Activated naive CD4-positive, alpha-beta T cell treated with anti-CD3 and anti-CD28 coated beads, Interleukin-2, amount 50 U/mL, for 72 hours (primary cell): Measurements from ENCODE around the gene ZFHX3. TPM values are rescaled to one million over a fixed set of nuclear protein-coding genes. Genes with fewer than 3 reads are reported as not detected.
"Not testable (repeated sequence)": the region's sequence is repeated elsewhere in the genome, so short reads cannot be mapped to it uniquely, and the experiment has no call there.

Experiments
- ATAC-seq, 2 donors: fragments of 150-1000 bp; cut with Tn5 transposase; 2 replicates each; pipeline ENCODE4 v1.10.0; 2021; ENCODE audit warnings: mild to moderate bottlenecking in 2 of 2, moderate library complexity in 2 of 2
- DNase-seq, 2 donors: peaks; one replicate each; pipeline ENCODE4 v3.0.0; 2021 to 2022; ENCODE audit warnings: low spot score in 2 of 2
- H3K27ac Mint-ChIP-seq, 2 donors: one replicate each; pipeline ENCODE4 v1.8.0; 2022; ENCODE audit warnings: mild to moderate bottlenecking in 2 of 2, mixed read lengths in 2 of 2
- H3K36me3 Mint-ChIP-seq, 2 donors: one replicate each; pipeline ENCODE4 v1.8.0; 2022; ENCODE audit warnings: mixed read lengths in 2 of 2
- H3K9me3 Mint-ChIP-seq, 2 donors: one replicate each; pipeline ENCODE4 v1.8.0; 2022; ENCODE audit warnings: mixed read lengths in 2 of 2
- total RNA-seq, 2 donors: library from RNA; stranded (reverse); gene quantifications; one replicate each; pipeline ENCODE4 v1.2.3, GENCODE V29; 2022

Gene ZFHX3, protein sequence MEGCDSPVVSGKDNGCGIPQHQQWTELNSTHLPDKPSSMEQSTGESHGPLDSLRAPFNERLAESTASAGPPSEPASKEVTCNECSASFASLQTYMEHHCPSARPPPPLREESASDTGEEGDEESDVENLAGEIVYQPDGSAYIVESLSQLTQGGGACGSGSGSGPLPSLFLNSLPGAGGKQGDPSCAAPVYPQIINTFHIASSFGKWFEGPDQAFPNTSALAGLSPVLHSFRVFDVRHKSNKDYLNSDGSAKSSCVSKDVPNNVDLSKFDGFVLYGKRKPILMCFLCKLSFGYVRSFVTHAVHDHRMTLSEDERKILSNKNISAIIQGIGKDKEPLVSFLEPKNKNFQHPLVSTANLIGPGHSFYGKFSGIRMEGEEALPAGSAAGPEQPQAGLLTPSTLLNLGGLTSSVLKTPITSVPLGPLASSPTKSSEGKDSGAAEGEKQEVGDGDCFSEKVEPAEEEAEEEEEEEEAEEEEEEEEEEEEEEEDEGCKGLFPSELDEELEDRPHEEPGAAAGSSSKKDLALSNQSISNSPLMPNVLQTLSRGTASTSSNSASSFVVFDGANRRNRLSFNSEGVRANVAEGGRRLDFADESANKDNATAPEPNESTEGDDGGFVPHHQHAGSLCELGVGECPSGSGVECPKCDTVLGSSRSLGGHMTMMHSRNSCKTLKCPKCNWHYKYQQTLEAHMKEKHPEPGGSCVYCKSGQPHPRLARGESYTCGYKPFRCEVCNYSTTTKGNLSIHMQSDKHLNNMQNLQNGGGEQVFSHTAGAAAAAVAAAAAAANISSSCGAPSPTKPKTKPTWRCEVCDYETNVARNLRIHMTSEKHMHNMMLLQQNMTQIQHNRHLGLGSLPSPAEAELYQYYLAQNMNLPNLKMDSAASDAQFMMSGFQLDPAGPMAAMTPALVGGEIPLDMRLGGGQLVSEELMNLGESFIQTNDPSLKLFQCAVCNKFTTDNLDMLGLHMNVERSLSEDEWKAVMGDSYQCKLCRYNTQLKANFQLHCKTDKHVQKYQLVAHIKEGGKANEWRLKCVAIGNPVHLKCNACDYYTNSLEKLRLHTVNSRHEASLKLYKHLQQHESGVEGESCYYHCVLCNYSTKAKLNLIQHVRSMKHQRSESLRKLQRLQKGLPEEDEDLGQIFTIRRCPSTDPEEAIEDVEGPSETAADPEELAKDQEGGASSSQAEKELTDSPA (N-terminal part only)
- total RNA-seq = 1 to 10 TPM in 1 of 2 donors, under 1 TPM in 1; 0.07 to 1.7 TPM

- ATAC-seq = peak; percentile 70 to 75
- Mint-ChIP-seq H3K27ac (no peak within 1 kb of the TSS), H3K36me3 (no peaks in the 10 kb centered on the region), H3K9me3 (no peaks in the 10 kb centered on the region)
- DNase-seq = peak in 1 of 2 donors; percentile 25
Observed at GRCh38 chr16:73047536-73048291, at the start of gene ZFHX3. ZFHX3 (minus strand) TSS chr16:73048128; CDS start chr16:72960145, 87,983 bp downstream.

DNA sequence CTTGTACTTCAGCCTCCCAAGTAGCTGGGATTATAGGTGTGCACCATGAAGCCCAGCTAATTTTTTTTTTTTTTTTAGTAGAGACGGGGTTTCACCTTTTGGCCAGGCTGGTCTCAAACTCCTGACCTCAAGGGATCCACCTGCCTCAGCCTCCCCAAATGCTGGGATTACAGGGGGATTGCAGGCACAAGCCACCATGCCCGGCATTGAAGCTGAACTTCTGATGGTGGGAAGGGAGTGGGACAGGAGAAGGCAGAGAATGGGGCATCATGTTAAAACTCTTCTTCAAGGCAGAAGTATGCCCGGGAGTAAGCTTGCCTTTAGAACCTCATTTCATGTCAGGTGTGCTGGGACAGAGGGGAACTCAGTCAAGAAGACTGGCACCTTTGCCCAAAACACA lies 48.6 kb upstream of the ZFHX3 start:
- no peaks in the 10 kb centered on the region for H3K9me3 Mint-ChIP-seq
- ATAC-seq = no peak
- no peak overlapping the region for H3K27ac Mint-ChIP-seq

GRCh38 chr16:73095885-73096421 lies 48.0 kb upstream of the ZFHX3 start:
- Mint-ChIP-seq H3K36me3 (peaks cover 0 to 5% of the 10 kb centered on the region in 2 donors), H3K27ac (peak overlapping the region in 1 of 2 donors; percentile 46), H3K9me3 (no peaks in the 10 kb centered on the region)
- no peak for ATAC-seq
- DNase-seq = no peak

More for the DNA sequence above, 48.6 kb upstream of the ZFHX3 start:
- H3K36me3 Mint-ChIP-seq = peaks cover 0 to 5% of the 10 kb centered on the region in 2 donors
- no peak for DNase-seq

- Mint-ChIP-seq H3K9me3 (no peaks in the 10 kb centered on the region), H3K27ac (no peak overlapping the region), H3K36me3 (peaks cover 0 to 5% of the 10 kb centered on the region in 2 donors)
- DNase-seq (no peak), ATAC-seq (no peak)
Observed at GRCh38 chr16:73095142-73095820, 47.4 kb upstream of the ZFHX3 start.

GRCh38 chr16:73094371-73094770 lies 46.4 kb upstream of the ZFHX3 start:
- Mint-ChIP-seq H3K36me3 (peaks cover 0 to 5% of the 10 kb centered on the region in 2 donors), H3K27ac (no peak overlapping the region), H3K9me3 (no peaks in the 10 kb centered on the region)
- no peak for DNase-seq
- no peak for ATAC-seq

DNA sequence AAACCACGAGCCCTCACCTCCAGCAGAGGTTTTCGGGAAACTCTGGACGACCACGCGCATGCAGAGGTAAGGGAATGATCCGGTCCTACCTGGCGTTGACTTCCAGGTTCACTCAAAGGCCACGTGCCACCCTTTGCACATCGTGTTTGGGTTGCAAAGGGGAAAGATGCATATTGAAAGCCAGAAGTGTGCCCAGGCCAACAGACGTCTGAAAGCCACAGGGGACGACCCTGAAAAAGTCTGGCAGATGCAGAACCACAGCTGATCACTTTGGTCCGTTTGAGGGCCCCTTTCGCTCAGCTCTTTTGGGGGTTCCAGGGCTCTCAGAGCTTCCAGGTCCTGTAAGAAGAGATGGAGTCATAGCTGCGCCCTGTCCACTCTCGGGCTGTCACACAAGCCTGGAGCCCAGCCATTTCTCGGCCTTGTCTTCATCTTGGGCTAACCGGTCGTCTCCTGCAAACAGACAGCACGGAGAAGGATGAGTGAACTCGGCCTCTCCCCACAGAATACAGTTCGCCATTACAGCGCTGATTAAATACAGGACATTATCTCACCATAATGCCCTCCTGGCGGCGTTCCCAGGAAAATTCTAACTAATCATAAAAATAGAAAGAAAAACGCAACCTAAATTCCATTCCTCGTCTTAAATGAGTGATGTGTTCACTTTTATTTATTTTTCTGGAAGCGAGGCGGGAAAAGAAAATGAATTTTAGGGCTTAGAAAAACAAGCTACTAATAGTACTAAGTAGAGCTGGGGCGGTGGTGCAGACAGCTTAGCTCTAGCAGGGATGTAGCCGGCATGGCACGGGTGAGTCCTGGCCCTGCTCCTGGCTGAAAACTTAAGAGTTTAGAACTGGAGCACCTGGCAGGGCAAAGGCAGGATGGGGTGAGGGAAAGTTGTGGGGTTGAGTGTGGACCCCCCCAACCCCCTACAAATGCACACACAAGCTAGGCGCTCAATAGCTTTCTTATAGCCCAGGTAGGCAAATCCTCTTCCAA lies 45.5 kb upstream of the ZFHX3 start:
- Mint-ChIP-seq H3K36me3 (peaks cover 0 to 5% of the 10 kb centered on the region in 2 donors), H3K9me3 (no peaks in the 10 kb centered on the region), H3K27ac (no peak overlapping the region)
- no peak for ATAC-seq
- DNase-seq = no peak

DNA sequence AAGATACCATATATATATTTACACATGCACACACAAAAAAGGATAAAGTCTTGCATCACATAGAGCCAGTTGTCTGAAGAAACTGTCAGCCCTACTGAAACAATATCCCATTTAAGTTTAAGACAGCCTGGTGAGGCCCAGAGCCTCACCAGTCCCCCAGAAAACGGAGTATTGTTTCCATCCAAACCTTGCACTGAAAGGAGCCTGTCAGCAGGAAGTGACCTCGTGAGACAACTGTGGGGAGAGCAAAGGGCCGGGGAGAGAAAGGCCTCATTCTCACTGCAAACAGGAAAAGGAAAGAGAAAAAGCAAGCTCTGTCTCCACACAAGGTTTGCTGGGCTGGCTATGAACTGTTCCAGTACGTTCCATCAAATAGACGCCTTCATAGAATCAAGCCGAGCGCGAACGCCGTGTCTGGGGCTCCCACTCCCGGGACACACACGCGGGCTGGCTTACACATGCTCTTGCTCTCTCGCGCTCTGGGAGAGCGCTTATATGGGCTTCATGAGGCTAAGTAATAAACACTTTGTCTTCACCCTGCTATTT lies 44.4 kb upstream of the ZFHX3 start:
- DNase-seq = no peak
- Mint-ChIP-seq H3K36me3 (peaks cover 0 to 5% of the 10 kb centered on the region in 2 donors), H3K27ac (no peak overlapping the region), H3K9me3 (no peaks in the 10 kb centered on the region)
- ATAC-seq = no peak

DNA sequence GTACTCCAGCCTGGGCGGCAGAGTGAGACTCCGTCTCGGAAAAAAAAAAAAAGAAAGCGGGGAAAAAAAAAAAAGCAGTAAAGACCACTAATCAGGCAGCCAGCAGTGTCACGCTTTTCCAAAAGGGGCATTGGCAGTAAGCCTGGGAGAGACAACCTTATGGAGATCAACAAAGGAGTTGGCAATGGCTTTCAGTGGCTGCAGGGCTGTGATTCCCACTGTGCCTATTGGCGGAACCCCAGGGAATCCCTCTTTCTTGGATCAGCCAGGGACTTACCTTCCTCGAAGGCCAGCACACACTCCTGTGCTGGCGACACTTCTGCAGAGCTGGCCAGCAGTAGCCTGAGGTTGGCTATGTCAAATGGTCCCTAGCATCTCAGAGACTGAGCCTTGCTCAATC lies 43.2 kb upstream of the ZFHX3 start:
- no peak for DNase-seq
- no peak for ATAC-seq
- Mint-ChIP-seq H3K9me3 (no peaks in the 10 kb centered on the region), H3K27ac (no peak overlapping the region), H3K36me3 (peaks cover 0 to 5% of the 10 kb centered on the region in 2 donors)

DNA sequence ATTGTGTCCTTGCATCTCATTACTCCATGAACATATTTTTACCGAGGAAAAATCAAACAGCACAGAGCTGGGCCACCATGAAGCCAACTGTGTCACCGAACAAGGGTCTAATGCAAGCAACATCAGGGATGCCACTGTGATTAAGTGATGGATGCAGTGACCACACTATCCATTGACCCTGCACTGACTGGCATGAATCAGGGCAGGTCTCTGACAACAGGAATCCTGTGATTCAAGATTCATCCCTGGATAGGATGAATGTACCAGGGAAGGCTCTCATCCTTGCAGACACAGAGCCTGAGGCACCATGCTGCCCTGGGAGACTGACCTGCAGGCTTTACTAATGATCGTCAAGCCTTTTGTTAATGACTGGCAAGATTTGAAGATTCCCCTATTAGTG lies 41.5 kb upstream of the ZFHX3 start:
- Mint-ChIP-seq H3K27ac (no peak overlapping the region), H3K9me3 (peaks cover 0 to 5% of the 10 kb centered on the region in 2 donors), H3K36me3 (peaks cover 0 to 5% of the 10 kb centered on the region in 2 donors)
- DNase-seq (no peak), ATAC-seq (no peak)

- peaks cover 5 to 9% of the 10 kb centered on the region in 2 donors for H3K9me3 Mint-ChIP-seq
- H3K36me3 Mint-ChIP-seq = peaks cover 4 to 5% of the 10 kb centered on the region in 2 donors
- ATAC-seq (no peak), DNase-seq (no peak)
- H3K27ac Mint-ChIP-seq = no peak overlapping the region
Observed at GRCh38 chr16:73086108-73086507, 38.2 kb upstream of the ZFHX3 start.

GRCh38 chr16:73083271-73083670 lies 35.3 kb upstream of the ZFHX3 start:
- H3K27ac Mint-ChIP-seq = no peak overlapping the region
- peaks cover 4 to 5% of the 10 kb centered on the region in 2 donors for H3K36me3 Mint-ChIP-seq
- ATAC-seq = no peak
- no peak for DNase-seq
- peaks cover 5 to 9% of the 10 kb centered on the region in 2 donors for H3K9me3 Mint-ChIP-seq

DNA sequence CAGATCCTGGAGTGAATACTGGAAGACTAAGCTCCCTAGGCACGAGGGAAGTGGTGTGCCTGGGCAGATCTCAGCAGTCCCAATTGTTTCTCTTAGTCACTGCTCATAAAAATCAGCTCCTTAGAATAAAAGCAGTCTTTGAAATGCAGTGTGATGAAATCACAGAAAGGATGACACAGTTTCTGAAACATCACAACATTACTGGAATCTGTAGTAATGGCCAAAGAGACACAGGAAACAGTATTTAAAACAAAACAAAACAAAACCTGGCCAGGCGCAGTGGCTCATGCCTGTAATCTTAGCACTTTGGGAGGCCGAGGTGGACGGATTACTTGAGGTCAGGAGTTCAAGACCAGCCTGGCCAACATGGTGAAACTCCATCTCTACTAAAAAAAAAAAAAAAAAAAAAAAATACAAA lies 34.7 kb upstream of the ZFHX3 start:
- not testable (repeated sequence) for H3K36me3 Mint-ChIP-seq, DNase-seq, H3K9me3 Mint-ChIP-seq
- peak in 1 of 2 donors; percentile 51 for ATAC-seq
- H3K27ac Mint-ChIP-seq = peak overlapping the region in 1 of 2 donors; percentile 14

- H3K36me3 Mint-ChIP-seq = peaks cover 4 to 5% of the 10 kb centered on the region in 2 donors
- DNase-seq = no peak
Observed at GRCh38 chr16:73080931-73081330, 33.0 kb upstream of the ZFHX3 start.

DNA sequence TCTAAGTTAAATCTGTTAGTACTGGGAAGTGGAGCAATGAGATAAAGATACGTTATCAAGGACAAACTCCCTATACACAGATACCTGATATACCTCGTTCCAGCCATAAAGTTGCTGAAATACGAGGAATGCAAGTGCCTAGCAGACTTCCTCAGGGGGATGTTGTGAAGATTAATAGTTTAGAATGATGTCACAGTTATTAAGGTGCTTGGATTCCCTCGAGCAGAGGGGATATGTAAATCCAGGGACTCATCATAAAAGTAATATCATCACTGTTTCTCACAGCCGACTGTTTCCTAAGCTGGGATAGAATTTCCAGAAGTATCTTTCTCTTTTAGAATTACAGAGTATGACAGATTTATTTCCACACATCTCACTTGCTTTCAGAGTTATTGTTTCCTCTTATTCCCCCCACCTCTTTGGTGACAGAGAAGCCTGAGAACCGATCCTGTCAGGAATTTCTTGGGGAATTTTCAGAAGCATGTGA lies 28.4 kb upstream of the ZFHX3 start:
- Mint-ChIP-seq H3K27ac (no peak overlapping the region), H3K9me3 (no peaks in the 10 kb centered on the region), H3K36me3 (no peaks in the 10 kb centered on the region)
- DNase-seq (no peak), ATAC-seq (no peak)

More at GRCh38 chr16:73080931-73081330, 33.0 kb upstream of the ZFHX3 start:
- Mint-ChIP-seq H3K27ac (no peak overlapping the region), H3K9me3 (peaks cover 5 to 9% of the 10 kb centered on the region in 2 donors)
- no peak for ATAC-seq
